Progenitor cell of endocrine pancreas (in vitro differentiated cells): ENCODE results near the gene SUPT20HL1. TPM values are rescaled to one million over a fixed set of nuclear protein-coding genes. Genes with fewer than 3 reads are reported as not detected.
"Not testable (repeated sequence)": the region's sequence is repeated elsewhere in the genome, so short reads cannot be mapped to it uniquely, and the experiment has no call there.

Experiments
- DNase-seq: peaks from one replicate; pipeline ENCODE4 v3.0.0; 2021; ENCODE audit warnings: low spot score; ENCODE audit not compliant: unreplicated experiment
- H3K27ac Mint-ChIP-seq: 2 replicates; pipeline ENCODE4 v1.8.0; 2021; ENCODE audit warnings: mild to moderate bottlenecking, moderate library complexity, mixed read lengths
- H3K27me3 Mint-ChIP-seq: 2 replicates; pipeline ENCODE4 v1.8.0; 2021; ENCODE audit warnings: mixed read lengths
- H3K36me3 Mint-ChIP-seq: 2 replicates; pipeline ENCODE4 v1.8.0; 2022; ENCODE audit warnings: mixed read lengths; ENCODE audit not compliant: insufficient read depth
- H3K4me1 Mint-ChIP-seq: 2 replicates; pipeline ENCODE4 v1.8.0; 2021; ENCODE audit warnings: low read depth, mixed read lengths
- H3K4me3 Mint-ChIP-seq: 2 replicates; pipeline ENCODE4 v1.8.0; 2021; ENCODE audit warnings: low read depth, mild to moderate bottlenecking, moderate library complexity, mixed read lengths
- H3K9me3 Mint-ChIP-seq: 2 replicates; pipeline ENCODE4 v1.8.0; 2021; ENCODE audit warnings: low read depth, mixed read lengths
- CTCF ChIP-seq: fragments of 200-600 bp; sonication (generic); IDR thresholded peaks from one replicate; pipeline ENCODE4 v1.5.0; 2021; ENCODE audit warnings: antibody characterized with exemption, mild to moderate bottlenecking; ENCODE audit not compliant: unreplicated experiment
- total RNA-seq: library from RNA; stranded (reverse); gene quantifications from 2 replicates; pipeline ENCODE4 v1.2.1, GENCODE V29; 2021

SUPT20HL1 gene
- total RNA-seq, 1 donor from 2014 or later: not detected

DNA sequence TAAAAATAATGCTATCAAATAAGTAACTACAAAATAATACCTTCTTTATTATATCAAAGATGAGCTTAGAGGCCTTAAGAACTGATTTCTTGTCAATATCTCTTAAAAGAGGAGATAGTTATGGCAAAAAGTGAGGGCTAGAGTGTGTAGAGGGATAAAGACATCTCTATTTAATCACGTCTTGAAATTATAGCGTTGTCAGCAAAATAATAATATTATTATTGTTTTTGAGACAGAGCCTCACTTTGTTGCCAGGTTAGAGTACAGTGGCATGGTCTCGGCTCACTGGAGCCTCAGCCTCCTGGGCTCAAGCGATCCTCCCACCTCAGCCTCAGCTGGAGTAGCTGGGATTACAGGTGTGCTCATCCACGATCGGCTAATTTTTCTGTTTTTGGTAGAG is 18.3 kb downstream of the SUPT20HL1 start:
- no peak for TF ChIP-seq CTCF
- Mint-ChIP-seq H3K4me1 (peaks cover 1% of the 10 kb centered on the region), H3K27ac (no peak overlapping the region), H3K27me3 (peaks cover 6% of the 10 kb centered on the region), H3K36me3 (no peaks in the 10 kb centered on the region), H3K9me3 (no peaks in the 10 kb centered on the region), H3K4me3 (no peak overlapping the region)
- no peak for DNase-seq

- Mint-ChIP-seq H3K9me3 (no peaks in the 10 kb centered on the region), H3K27ac (no peak overlapping the region), H3K4me3 (no peak overlapping the region), H3K4me1 (peaks cover 1% of the 10 kb centered on the region), H3K36me3 (no peaks in the 10 kb centered on the region), H3K27me3 (peaks cover 6% of the 10 kb centered on the region)
- DNase-seq: no peak
- TF ChIP-seq CTCF: no peak
Observed at GRCh38 chrX:24380262-24381187, 20.1 kb downstream of the SUPT20HL1 start.

- H3K27ac Mint-ChIP-seq, H3K27me3 Mint-ChIP-seq, H3K4me1 Mint-ChIP-seq, H3K9me3 Mint-ChIP-seq, H3K36me3 Mint-ChIP-seq, DNase-seq, H3K4me3 Mint-ChIP-seq: not testable (repeated sequence)
Observed at GRCh38 chrX:24382315-24382714, 21.9 kb downstream of the SUPT20HL1 start.

- Mint-ChIP-seq H3K27me3 (peaks cover 10% of the 10 kb centered on the region), H3K36me3 (no peaks in the 10 kb centered on the region), H3K4me3 (no peak overlapping the region), H3K9me3 (no peaks in the 10 kb centered on the region), H3K27ac (no peak overlapping the region), H3K4me1 (peaks cover 2% of the 10 kb centered on the region)
- DNase-seq: no peak
- no peak for TF ChIP-seq CTCF
Observed at GRCh38 chrX:24387724-24388123, 27.3 kb downstream of the SUPT20HL1 start.

DNA sequence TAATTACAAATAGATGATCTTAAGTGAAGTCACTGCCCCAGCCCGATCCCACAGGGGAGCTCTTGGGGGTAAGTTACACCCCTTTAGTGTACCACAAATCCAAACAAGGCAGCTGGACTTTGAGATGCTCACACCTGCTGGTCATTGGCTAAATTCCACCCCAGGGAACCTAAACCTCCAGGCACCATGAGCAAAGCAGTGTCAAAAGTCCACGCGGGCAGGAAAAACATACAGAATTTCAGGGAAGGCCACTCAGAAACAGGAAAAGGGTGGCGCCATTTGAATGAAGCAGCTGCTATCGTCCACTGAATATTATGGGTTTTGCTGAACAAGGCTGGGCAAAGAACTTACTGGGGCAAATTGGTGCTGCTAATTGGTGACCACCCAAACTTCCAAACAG is 30.9 kb downstream of the SUPT20HL1 start:
- TF ChIP-seq CTCF: no peak
- peaks cover 2% of the 10 kb centered on the region for H3K4me1 Mint-ChIP-seq
- peaks cover 24% of the 10 kb centered on the region for H3K27me3 Mint-ChIP-seq
- no peak for DNase-seq
- H3K27ac Mint-ChIP-seq: no peak overlapping the region
- H3K9me3 Mint-ChIP-seq: no peaks in the 10 kb centered on the region
- no peaks in the 10 kb centered on the region for H3K36me3 Mint-ChIP-seq
- H3K4me3 Mint-ChIP-seq: no peak overlapping the region

GRCh38 chrX:24391843-24392242 is 31.4 kb downstream of the SUPT20HL1 start:
- Mint-ChIP-seq H3K4me3 (no peak overlapping the region), H3K27ac (no peak overlapping the region), H3K4me1 (peaks cover 2% of the 10 kb centered on the region), H3K27me3 (peaks cover 26% of the 10 kb centered on the region), H3K9me3 (no peaks in the 10 kb centered on the region), H3K36me3 (no peaks in the 10 kb centered on the region)
- DNase-seq: no peak
- no peak for TF ChIP-seq CTCF
